ENCODE data around the gene CCDC175.

Gene CCDC175

GRCh38 chr14:59481407-59481806 lies 95.2 kb downstream of the CCDC175 start:
- no peak for DNase-seq

DNA sequence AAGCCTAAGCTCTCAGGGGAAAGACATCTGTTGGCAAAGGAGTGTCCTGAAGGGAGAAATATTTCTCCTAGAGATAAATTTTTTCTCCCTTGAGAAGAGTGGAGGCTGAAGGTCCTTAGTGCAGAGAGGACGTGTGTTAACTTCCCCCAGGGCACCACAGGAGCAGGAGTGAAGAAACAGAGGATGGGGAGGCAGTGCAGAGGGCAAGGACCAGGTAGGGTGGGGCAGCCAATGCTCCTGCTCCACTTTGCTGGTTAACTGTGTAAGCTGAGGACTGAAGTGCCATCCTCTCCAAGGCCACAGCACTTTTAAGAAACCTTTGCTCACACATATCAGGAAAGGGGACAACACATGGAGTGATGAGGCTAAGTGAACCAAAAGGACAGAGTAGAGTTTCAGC lies 96.4 kb downstream of the CCDC175 start:
- no peak for DNase-seq

DNA sequence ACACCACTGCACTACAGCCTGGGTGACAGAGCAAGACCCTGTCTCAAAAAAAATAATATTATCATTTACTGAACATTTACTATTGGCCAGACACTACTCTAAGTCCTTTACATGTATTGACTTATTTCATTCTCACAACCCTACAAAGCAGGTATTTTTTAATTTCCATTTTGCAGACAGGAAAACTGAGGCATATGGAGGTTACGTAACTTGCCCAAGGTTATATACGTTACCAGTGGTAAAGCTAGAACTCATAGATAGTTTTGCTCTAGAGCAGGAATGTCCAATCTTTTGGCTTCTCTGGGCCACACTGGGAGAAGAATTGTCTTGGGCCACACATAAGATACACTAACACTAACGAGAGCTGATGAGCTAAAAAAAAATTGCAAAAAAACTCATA lies 98.1 kb downstream of the CCDC175 start:
- DNase-seq, result no peak

GRCh38 chr14:59475709-59476108 lies 100.9 kb downstream of the CCDC175 start:
- DNase-seq, result no peak

GRCh38 chr14:59474172-59474571 lies 102.4 kb downstream of the CCDC175 start:
- DNase-seq, result no peak

DNA sequence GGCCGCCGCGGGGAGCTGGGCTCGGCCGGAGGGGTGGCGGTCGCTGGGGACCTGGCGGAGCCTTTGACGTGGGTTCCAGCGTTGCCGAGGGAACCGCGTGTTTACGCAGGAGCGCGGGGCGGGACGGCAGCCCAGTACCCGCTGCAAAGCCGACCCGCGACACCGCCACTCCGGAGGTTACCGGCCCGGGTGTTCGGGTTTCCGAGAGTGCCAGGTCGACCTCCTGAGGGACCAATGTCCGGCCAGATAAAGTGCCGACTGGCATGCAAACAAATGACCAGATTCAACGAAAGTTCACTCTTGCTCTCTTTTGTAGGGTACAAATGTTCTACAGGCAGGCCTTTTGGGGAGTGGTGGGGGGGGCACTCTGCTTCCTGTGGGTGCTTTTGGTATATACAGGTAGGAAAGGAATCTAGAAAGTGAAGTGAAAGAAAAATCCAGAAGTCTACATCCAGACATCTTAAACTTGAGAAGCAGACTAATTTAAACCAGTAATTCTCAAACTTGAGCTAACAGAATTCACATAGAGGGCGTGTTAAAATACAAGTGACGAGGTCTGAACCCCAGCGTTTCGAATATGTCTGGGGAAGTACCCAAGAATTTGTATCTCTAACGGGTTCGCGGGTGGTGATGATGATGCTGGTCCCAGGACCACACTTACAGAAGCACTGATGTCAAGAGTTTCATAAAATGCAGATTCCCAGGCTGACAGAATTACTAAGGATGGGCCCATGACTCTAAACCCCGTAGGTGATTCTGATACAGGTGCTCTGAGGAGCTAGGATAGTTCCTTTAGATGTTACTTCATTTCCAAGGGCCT lies 111.1 kb downstream of the CCDC175 start, which contains the start of gene GPR135:
Gene GPR135, minus strand, starts transcription at position 65 of the 820 bp plus-strand sequence. CDS start 154 bp downstream, outside the sequence.
- DNase-seq, result peak; percentile 44

GRCh38 chr14:59464486-59465315 lies 111.9 kb downstream of the CCDC175 start:
- DNase-seq, result peak; percentile 44

DNA sequence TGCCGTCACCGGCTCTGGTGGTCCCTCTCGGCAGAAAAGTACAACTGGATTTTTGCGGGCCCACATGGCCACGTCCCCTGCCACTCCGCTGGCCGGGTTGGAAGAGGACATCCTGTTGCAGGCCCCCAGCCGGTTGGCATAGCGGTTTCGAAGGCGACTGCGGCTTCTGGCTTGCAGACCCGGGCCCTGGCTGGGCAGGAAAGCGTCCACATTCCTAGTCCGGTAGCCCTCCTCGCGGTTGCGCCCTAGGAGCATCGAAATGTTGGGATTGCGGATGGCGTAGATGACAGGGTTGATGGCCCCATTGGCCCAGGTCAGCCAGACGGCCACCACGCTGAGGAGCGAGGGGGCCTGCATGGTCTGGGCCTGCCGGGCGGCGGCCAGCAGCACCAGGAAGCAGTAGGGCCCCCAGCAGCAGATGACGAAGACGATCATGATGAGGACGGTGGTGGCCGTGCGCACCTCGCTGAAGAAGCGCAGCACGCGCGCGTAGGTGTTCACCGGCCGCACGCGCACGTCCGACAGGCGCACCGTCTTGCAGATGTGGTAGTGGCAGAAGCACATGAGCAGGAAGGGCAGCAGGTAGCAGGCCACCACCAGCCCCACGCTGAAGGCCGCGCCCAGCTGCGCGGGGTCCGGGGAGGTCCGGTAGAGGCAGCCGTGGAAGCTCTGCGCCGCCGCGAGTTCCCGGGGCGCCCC lies 112.7 kb downstream of the CCDC175 start:
- peak; percentile 32 for DNase-seq

- DNase-seq, result no peak
Observed at GRCh38 chr14:59461891-59462290, 114.7 kb downstream of the CCDC175 start.

DNA sequence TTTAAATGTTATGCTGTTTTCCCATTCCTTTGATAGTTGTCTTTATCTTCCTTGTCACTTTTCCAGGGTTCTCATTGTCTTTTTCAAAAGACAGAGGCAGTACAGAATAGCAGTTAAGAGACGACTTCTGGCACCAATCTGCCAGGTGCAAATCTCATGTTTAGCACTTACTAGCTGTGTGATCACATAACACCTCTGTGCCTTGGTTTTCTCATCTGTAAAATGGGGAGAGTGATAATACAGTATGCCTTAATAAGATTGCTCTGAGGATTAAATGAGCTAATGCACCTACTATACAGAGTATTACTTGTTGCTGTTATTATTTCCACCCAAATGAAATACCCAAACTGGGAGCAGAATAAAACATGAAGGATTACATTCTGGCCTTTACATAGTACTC lies 116.2 kb downstream of the CCDC175 start:
- no peak for DNase-seq

- no peak for DNase-seq
Observed at GRCh38 chr14:59458486-59458885, 118.1 kb downstream of the CCDC175 start.

GRCh38 chr14:59455411-59455810 lies 121.2 kb downstream of the CCDC175 start:
- no peak for DNase-seq
